ENCODE data around the gene RAB3IP. TPM values are rescaled to one million over a fixed set of nuclear protein-coding genes. Genes with fewer than 3 reads are reported as not detected.

The RAB3IP gene, protein sequence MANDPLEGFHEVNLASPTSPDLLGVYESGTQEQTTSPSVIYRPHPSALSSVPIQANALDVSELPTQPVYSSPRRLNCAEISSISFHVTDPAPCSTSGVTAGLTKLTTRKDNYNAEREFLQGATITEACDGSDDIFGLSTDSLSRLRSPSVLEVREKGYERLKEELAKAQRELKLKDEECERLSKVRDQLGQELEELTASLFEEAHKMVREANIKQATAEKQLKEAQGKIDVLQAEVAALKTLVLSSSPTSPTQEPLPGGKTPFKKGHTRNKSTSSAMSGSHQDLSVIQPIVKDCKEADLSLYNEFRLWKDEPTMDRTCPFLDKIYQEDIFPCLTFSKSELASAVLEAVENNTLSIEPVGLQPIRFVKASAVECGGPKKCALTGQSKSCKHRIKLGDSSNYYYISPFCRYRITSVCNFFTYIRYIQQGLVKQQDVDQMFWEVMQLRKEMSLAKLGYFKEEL
- total RNA-seq: 29.8 and 36.1 TPM in 2 replicates

DNA sequence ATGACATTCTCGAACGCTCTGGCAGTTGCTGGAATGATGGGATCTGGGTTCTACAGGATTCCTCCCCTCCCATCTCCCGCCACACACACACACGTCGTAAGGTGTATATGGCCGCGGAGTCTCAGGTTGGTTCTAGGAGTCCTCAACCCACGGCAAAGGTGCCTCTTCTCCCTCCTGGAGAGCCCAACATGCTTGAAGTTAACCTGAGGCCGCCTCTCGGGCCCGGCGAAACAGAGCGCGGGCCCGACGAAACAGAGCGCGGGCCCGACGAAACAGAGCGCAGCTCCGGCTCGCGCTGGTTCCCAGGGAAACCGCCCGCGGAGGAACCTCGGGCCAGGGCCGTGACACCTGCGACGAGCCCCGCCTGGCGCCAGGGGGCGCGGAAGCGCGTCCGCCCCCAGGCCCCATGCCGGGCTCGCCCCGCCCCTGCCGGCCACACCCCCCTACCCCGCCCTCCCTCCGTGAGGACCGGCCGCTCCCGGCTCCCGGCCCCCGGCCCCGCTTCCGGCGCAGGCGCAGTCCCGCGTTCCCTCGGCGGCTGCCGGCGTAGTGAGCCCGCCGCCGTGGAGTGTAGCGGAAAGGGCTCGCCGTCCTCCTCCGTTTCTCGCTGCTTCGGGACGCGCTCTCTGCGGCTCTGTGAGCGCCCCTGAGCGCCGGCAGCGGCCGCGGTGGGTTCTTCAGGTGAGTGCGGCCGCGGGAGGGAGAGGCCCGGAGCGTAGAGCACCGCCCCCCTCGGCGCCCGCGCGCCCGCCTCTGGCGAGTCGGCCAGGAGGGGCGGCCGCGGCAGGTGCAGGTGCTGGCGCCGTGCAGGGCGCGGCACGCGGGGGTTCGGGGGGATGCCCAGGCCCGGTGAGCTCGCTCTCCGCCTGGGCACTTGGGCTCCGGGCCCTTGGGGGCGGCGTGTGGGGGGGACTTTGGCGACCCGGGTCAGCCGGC, at the start of gene RAB3IP:
Gene RAB3IP (plus strand): TSS at position 510 of the 936 bp plus-strand sequence. CDS start 16,549 bp downstream, outside the sequence.
- Mint-ChIP-seq H3K9me3 (no peaks in the 10 kb centered on the region), H3K36me3 (ENCODE audit: low read depth) (peaks cover 2% of the 10 kb centered on the region), H3K27me3 (ENCODE audit: insufficient read depth) (peaks cover 36% of the 10 kb centered on the region), H3K4me3 (peak within 1 kb of the TSS; percentile 95), H3K4me1 (ENCODE audit: low read depth) (peaks cover 31% of the 10 kb centered on the region), H3K27ac (peak within 1 kb of the TSS; percentile 92)
- intact Hi-C loops (cut with micrococcal nuclease): loop anchor here (1.0 to 5.0 kb wide), 8 partner anchors 153 to 1949 kb away; partner anchors contain the start of genes CCT2, CNOT2, CPSF6 and FRS2
- peak; percentile 88 for DNase-seq (ENCODE audit: low spot score)

DNA sequence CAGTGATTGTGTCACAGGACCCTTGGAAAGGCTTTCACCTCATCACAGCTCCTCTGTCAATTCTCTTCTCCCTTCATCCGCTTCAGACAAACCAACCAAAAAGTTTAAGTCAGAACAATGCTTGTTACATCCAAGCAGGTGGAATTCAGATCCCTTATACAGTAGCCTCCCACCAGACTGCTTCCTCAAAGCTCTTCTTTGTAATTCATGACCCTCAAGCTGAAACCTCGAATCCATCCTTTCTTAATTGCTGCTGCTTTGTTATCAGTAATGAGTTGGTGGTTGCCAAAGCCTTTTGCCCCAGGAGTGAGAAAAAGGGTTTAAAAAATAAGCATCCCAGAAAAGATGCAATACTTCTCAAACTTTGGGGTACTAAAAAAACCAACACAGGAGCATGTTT, 49.0 kb upstream of the RAB3IP start:
- H3K9me3 Mint-ChIP-seq: no peaks in the 10 kb centered on the region
- H3K4me3 Mint-ChIP-seq: no peak overlapping the region
- no peak overlapping the region for H3K27ac Mint-ChIP-seq
- peaks cover 8% of the 10 kb centered on the region for H3K27me3 Mint-ChIP-seq (ENCODE audit: insufficient read depth)
- intact Hi-C loops (cut with micrococcal nuclease): no loop called here
- DNase-seq (ENCODE audit: low spot score): no peak
- H3K36me3 Mint-ChIP-seq (ENCODE audit: low read depth): no peaks in the 10 kb centered on the region
- no peaks in the 10 kb centered on the region for H3K4me1 Mint-ChIP-seq (ENCODE audit: low read depth)

DNA sequence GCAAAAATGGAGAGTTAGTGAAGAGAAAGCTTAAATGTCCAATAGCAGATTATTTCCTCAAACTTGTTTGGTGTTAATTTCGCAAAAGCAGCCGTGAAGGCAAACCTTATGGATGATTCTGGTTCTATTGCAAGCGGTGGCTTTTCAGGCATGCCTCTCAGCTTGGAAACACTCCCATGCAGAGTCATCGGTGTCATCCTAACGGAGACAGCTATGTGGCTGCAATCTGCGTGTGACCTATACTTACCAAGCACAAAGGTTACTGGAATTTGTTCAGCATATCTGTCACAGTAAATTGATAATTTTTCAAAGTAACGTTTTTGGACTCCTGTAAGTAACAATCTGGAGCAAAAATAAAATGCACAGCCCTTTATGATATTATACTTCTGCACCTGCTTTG, 44.5 kb upstream of the RAB3IP start:
- no peaks in the 10 kb centered on the region for H3K4me1 Mint-ChIP-seq (ENCODE audit: low read depth)
- intact Hi-C loops (cut with micrococcal nuclease): no loop called here
- no peak overlapping the region for H3K4me3 Mint-ChIP-seq
- no peak overlapping the region for H3K27ac Mint-ChIP-seq
- H3K9me3 Mint-ChIP-seq: no peaks in the 10 kb centered on the region
- H3K36me3 Mint-ChIP-seq (ENCODE audit: low read depth): no peaks in the 10 kb centered on the region
- H3K27me3 Mint-ChIP-seq (ENCODE audit: insufficient read depth): peaks cover 8% of the 10 kb centered on the region
- DNase-seq (ENCODE audit: low spot score): no peak

DNA sequence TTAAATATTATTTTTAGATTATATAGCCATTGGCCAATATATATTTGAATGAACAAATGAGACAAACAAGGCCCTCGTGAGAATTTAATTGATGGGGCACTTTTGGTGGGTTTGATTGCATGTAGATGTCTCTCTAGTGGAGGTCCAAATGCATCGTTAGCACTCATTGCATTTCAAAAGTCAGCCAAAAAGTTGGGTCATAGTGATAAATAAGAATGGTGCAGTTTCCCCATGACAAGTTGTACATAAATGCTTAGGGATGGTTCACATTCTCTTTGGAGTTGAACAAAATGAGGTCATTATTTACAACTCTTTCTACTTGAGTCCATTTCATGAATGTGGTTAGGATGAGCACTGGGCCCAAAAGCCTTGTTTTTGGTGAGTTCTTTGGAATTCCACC, 40.6 kb upstream of the RAB3IP start:
- no peaks in the 10 kb centered on the region for H3K36me3 Mint-ChIP-seq (ENCODE audit: low read depth)
- intact Hi-C loops (cut with micrococcal nuclease): no loop called here
- peaks cover 8% of the 10 kb centered on the region for H3K27me3 Mint-ChIP-seq (ENCODE audit: insufficient read depth)
- H3K4me3 Mint-ChIP-seq: no peak overlapping the region
- H3K4me1 Mint-ChIP-seq (ENCODE audit: low read depth): no peaks in the 10 kb centered on the region
- no peaks in the 10 kb centered on the region for H3K9me3 Mint-ChIP-seq
- H3K27ac Mint-ChIP-seq: no peak overlapping the region
- DNase-seq (ENCODE audit: low spot score): no peak

DNA sequence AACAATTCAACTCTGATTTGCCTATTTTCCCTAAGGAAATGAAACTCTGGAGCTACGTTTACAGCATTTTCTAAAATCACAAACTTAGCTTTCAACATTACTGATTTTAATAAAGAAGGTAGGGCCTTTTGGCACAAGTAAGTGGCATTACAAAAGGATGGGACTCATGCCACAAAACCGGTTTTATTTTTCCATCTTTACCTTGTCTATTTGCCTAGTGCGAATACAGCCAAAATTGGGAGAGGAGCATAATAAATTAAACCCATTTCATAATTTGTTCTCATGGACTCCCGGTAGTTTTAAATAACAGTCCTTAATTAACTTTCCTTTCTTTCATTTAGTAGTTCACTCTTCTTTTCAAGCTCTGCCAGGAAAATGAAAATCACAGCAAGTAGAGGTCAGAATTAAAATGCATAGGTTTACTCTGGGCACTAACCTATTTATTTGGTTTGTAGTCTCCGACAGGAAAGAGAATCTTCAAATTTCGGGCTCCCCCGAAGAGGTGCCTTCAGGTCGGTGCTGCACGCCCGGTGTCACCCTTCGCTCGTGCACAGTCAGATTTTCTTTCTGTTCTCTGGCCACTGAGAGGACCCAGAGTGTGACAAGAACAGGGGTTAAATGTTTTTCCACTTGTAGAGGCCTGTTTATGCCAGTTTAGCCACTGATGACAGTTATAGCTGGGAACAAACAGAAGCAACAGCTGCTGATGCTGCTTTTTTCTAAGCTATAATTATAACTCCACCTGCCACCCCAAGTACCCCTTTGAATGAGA, 39.7 kb upstream of the RAB3IP start, which contains the start of gene BEST3:
Gene BEST3 (minus strand): TSS at position 535 of the 772 bp plus-strand sequence. CDS start 1,505 bp downstream, outside the sequence.
- Mint-ChIP-seq H3K36me3 (ENCODE audit: low read depth) (no peaks in the 10 kb centered on the region), H3K9me3 (no peaks in the 10 kb centered on the region), H3K27ac (no peak within 1 kb of the TSS), H3K4me3 (no peak within 1 kb of the TSS), H3K27me3 (ENCODE audit: insufficient read depth) (peaks cover 6% of the 10 kb centered on the region), H3K4me1 (ENCODE audit: low read depth) (no peaks in the 10 kb centered on the region)
- no peak for DNase-seq (ENCODE audit: low spot score)
- intact Hi-C loops (cut with micrococcal nuclease): no loop called here

DNA sequence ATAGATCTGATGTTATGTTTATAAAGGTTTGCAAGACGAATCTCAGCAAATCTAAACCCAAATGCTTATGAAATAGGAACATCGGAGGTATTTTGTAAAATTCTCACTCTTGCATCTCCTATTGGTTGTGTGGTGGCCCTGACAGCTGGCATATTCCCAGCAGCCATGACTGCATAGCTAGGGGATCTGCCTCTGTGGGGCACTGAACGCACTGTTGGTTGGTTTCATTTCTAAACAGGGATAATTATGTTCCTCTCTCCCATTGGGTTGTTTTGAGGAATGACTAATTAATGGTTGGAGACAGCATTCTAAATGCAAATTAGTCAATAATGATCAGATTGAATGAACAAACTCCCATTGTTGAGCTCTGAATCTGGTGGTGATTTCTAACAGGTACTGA, 36.8 kb upstream of the RAB3IP start:
- Mint-ChIP-seq H3K4me1 (ENCODE audit: low read depth) (no peaks in the 10 kb centered on the region), H3K36me3 (ENCODE audit: low read depth) (no peaks in the 10 kb centered on the region), H3K4me3 (no peak overlapping the region), H3K9me3 (no peaks in the 10 kb centered on the region), H3K27me3 (ENCODE audit: insufficient read depth) (peaks cover 5% of the 10 kb centered on the region), H3K27ac (no peak overlapping the region)
- intact Hi-C loops (cut with micrococcal nuclease): no loop called here
- no peak for DNase-seq (ENCODE audit: low spot score)

DNA sequence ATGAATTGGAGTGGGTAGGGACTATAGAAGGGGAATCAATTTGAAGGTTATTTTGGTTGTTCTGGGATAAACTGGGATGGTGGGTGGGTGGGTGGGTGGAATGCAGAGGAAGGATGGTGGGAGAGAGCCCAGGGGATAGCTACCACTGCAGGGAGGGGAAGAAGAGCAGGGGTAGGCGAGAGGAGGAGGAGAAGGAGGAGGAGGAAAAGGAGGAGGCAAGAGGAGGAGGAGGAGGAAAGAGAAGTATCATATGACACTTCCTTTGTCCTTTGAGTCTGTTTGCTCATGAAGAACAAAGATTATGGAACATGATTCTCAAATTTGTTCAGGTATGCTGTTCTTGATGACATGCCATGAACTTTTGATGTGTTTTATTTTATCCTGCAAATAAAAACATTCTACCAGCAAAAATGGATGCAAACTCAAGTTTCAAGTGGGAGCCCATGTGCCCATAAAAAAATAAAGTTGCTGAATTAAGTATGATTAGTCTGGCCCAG, 35.5 kb upstream of the RAB3IP start:
- intact Hi-C loops (cut with micrococcal nuclease): no loop called here
- no peak overlapping the region for H3K4me3 Mint-ChIP-seq
- peaks cover 2% of the 10 kb centered on the region for H3K27me3 Mint-ChIP-seq (ENCODE audit: insufficient read depth)
- H3K27ac Mint-ChIP-seq: no peak overlapping the region
- H3K36me3 Mint-ChIP-seq (ENCODE audit: low read depth): no peaks in the 10 kb centered on the region
- no peak for DNase-seq (ENCODE audit: low spot score)
- no peaks in the 10 kb centered on the region for H3K4me1 Mint-ChIP-seq (ENCODE audit: low read depth)
- no peaks in the 10 kb centered on the region for H3K9me3 Mint-ChIP-seq

DNA sequence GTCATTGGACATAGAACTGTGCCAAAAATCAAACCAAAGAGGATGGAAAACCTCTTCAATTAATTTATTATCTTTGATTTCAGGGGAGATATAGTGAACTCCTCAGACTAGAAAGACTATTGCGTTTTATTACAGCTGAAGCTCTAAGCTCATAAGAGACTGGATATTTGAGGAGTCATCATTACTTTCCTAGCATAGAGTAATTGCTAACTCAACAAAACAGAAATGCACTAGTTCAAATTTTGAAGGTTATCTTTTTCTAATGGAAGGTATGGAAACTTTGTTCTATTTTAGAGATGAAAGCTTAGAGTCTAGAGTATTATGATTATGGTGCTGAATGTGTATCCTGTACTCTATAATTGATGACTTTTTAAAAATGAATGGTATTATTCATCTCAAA, 34.3 kb upstream of the RAB3IP start:
- Mint-ChIP-seq H3K4me1 (ENCODE audit: low read depth) (no peaks in the 10 kb centered on the region), H3K27ac (no peak overlapping the region), H3K27me3 (ENCODE audit: insufficient read depth) (peaks cover 2% of the 10 kb centered on the region), H3K36me3 (ENCODE audit: low read depth) (no peaks in the 10 kb centered on the region), H3K9me3 (no peaks in the 10 kb centered on the region), H3K4me3 (no peak overlapping the region)
- intact Hi-C loops (cut with micrococcal nuclease): no loop called here
- no peak for DNase-seq (ENCODE audit: low spot score)

DNA sequence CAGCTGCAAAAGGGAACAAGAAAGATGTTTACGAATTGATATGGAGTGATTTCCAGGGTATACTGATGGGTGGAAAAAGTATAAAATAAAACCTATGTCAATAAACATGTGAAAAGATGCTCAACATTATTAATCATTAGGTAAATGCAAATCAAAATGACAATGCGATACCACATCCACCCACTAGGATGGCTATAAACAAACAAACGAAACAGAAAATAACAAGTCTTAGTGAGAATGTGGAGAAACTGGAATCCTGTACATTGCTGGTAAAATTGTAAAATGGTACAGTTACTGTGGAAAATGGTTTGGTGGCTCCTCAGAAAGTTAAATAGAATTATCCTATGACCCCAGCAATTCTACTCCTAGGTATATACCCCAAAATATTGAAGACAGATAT, 30.0 kb upstream of the RAB3IP start:
- Mint-ChIP-seq H3K36me3 (ENCODE audit: low read depth) (no peaks in the 10 kb centered on the region), H3K4me3 (no peak overlapping the region), H3K27ac (no peak overlapping the region), H3K9me3 (no peaks in the 10 kb centered on the region), H3K27me3 (ENCODE audit: insufficient read depth) (peaks cover 10% of the 10 kb centered on the region), H3K4me1 (ENCODE audit: low read depth) (no peaks in the 10 kb centered on the region)
- intact Hi-C loops (cut with micrococcal nuclease): no loop called here
- no peak for DNase-seq (ENCODE audit: low spot score)

DNA sequence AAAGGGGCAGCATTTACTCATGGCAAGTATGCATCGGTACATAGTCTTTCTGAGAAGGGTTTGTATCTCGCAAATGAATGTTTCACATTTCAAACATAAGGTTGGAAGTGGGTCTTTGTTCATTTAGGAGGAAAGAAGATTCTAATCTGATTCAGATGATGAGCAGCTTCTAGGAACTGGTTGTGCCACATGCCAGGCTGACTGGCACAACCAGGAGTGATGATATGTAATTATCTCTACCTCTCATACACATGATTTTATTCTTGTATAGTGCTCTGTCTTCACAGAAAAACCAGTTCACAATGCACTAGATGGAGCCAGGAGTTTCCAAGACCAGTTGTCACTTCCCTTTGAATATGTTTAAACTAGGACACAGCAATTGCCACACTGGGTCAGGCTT, 25.8 kb upstream of the RAB3IP start:
- H3K4me3 Mint-ChIP-seq: no peak overlapping the region
- no peak for DNase-seq (ENCODE audit: low spot score)
- H3K9me3 Mint-ChIP-seq: no peaks in the 10 kb centered on the region
- H3K36me3 Mint-ChIP-seq (ENCODE audit: low read depth): no peaks in the 10 kb centered on the region
- no peaks in the 10 kb centered on the region for H3K4me1 Mint-ChIP-seq (ENCODE audit: low read depth)
- H3K27ac Mint-ChIP-seq: no peak overlapping the region
- intact Hi-C loops (cut with micrococcal nuclease): no loop called here
- peaks cover 17% of the 10 kb centered on the region for H3K27me3 Mint-ChIP-seq (ENCODE audit: insufficient read depth)

DNA sequence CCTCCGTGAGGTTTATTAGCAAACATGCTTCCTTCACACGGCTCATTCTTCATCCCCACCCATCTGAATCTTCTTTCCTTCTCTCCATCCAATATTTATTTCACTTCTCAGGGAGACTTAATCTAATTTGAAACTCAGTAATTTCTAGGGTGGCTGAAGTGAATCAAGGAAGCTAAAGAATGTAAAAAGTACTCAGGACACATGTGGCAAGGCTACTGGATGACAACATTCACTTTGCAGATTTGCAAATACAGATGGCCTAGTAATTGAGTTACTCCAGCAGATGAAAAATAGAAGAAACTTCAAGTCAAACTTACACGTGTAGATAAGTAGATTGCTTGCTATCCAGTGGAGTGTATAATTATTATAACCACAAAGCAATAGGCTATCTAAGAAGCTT, 24.1 kb upstream of the RAB3IP start:
- DNase-seq (ENCODE audit: low spot score): no peak
- Mint-ChIP-seq H3K9me3 (no peaks in the 10 kb centered on the region), H3K36me3 (ENCODE audit: low read depth) (no peaks in the 10 kb centered on the region), H3K27ac (no peak overlapping the region), H3K4me1 (ENCODE audit: low read depth) (no peaks in the 10 kb centered on the region), H3K27me3 (ENCODE audit: insufficient read depth) (peaks cover 19% of the 10 kb centered on the region), H3K4me3 (no peak overlapping the region)
- intact Hi-C loops (cut with micrococcal nuclease): no loop called here

Data from activated T-helper 1 cell treated with anti-CD3 and anti-CD28 coated beads, Interleukin-12 subunit alpha, Interleukin-12 subunit beta, Interleukin-2, Interleukin-4 antibody, amounts not matched to agents 30 ng/mL and 10 ng/mL and 1 ng/mL, durations not matched to agents 14 hours and 24 hours and 36 hours (primary cell).